Endothelial cell of umbilical vein (primary cell): ENCODE measurements around the gene CD276. TPM values are rescaled to one million over a fixed set of nuclear protein-coding genes. Genes with fewer than 3 reads are reported as not detected.

Experiments
- BruUV-seq: library from RNA; stranded (reverse); fragments of 400-500 nt; replicated peaks from 2 replicates; lab custom pipeline; 2021; lab: Mats Ljungman, UMichigan
- CTCF ChIA-PET: fragments of 300-600, 350-600 bp; sonication (Branson Sonifier 250); formaldehyde crosslinking; loops from one replicate; lab custom pipeline; 2021; ENCODE audit warnings: antibody characterized with exemption, inconsistent platforms; lab: Charles Lee
- POLR2A ChIA-PET: fragments of 300-600, 350-600 bp; sonication (Branson Sonifier 250); formaldehyde crosslinking; loops from one replicate; lab custom pipeline; 2021; ENCODE audit warnings: antibody characterized with exemption, inconsistent platforms; lab: Charles Lee
- DNase-seq: peaks from one replicate; pipeline ENCODE4 v3.0.0-alpha.2; 2011; ENCODE audit warnings: low read depth, low spot score
- FAIRE-seq: peaks from 2 replicates; lab custom pipeline; 2011; peaks lifted over from hg19 to GRCh38; lab: Jason Lieb, UNC
- H2AFZ ChIP-seq: 2 replicates; pipeline ENCODE4 v1.6.0; 2012; ENCODE audit warnings: low read depth, low read length, control low read depth, inconsistent platforms
- H3K27ac ChIP-seq: 2 replicates; pipeline ENCODE4 v1.5.1; 2011; ENCODE audit warnings: low read depth, mild to moderate bottlenecking, control low read depth, low read length, moderate library complexity; ENCODE audit not compliant: insufficient read depth
- H3K27me3 ChIP-seq, 2 experiments: 2 replicates each; pipeline versions ENCODE4 v1.6.0 to v1.6.1; 2011; ENCODE audit warnings: low read length in 2 of 2, mixed read lengths in 1 of 2; ENCODE audit not compliant: control insufficient read depth in 2 of 2, insufficient read depth in 2 of 2
- H3K36me3 ChIP-seq, 2 experiments: 2 replicates in 1 of 2; 3 replicates in 1 of 2; pipeline ENCODE4 v1.5.1; 2011; ENCODE audit warnings: low read length in 2 of 2, mild to moderate bottlenecking in 1 of 2, moderate library complexity in 1 of 2; ENCODE audit not compliant: control insufficient read depth in 2 of 2, insufficient read depth in 2 of 2; ENCODE audit errors: extremely low read depth in 1 of 2
- H3K4me1 ChIP-seq: 3 replicates; pipeline ENCODE4 v1.5.1; 2011; ENCODE audit warnings: mild to moderate bottlenecking, low read length; ENCODE audit not compliant: control insufficient read depth, insufficient read depth; ENCODE audit errors: extremely low read depth
- H3K4me2 ChIP-seq: 2 replicates; pipeline ENCODE4 v1.6.1; 2011; ENCODE audit warnings: low read length, control low read depth, mixed read lengths; ENCODE audit not compliant: insufficient read depth
- H3K4me3 ChIP-seq, 3 experiments: fragments of 200-600 bp in 1 of 3; sonication (generic), shearing (Covaris generic) in 1 of 3; replicated peaks in 1 of 3; 2 replicates each; pipeline ENCODE4 v1.5.1; 2011 to 2016; ENCODE audit warnings: control low read depth in 3 of 3, low read length in 3 of 3, mild to moderate bottlenecking in 2 of 3, inconsistent platforms in 1 of 3, low read depth in 1 of 3, moderate library complexity in 1 of 3; ENCODE audit not compliant: insufficient read depth in 1 of 3
- H3K79me2 ChIP-seq: 2 replicates; pipeline ENCODE4 v1.6.0; 2012; ENCODE audit warnings: low read length, inconsistent platforms; ENCODE audit not compliant: control insufficient read depth, insufficient read depth
- H3K9ac ChIP-seq: replicated peaks from 2 replicates; pipeline ENCODE3; 2011; ENCODE audit warnings: low read length, control low read depth; ENCODE audit not compliant: insufficient read depth; ENCODE audit errors: extremely low read depth
- H3K9me1 ChIP-seq: replicated peaks from 3 replicates; pipeline ENCODE4 v1.6.0; 2011; ENCODE audit warnings: mild to moderate bottlenecking, low read length; ENCODE audit not compliant: control insufficient read depth, insufficient read depth; ENCODE audit errors: extremely low read depth
- H3K9me3 ChIP-seq: replicated peaks from 2 replicates; pipeline ENCODE4 v1.5.1; 2012; ENCODE audit warnings: low read length, inconsistent platforms; ENCODE audit not compliant: control insufficient read depth, insufficient read depth
- H4K20me1 ChIP-seq: replicated peaks from 2 replicates; pipeline ENCODE3; 2011; ENCODE audit warnings: mild to moderate bottlenecking, low read length; ENCODE audit not compliant: control insufficient read depth, insufficient read depth; ENCODE audit errors: extremely low read depth
- EZH2 ChIP-seq: IDR thresholded peaks from 2 replicates; pipeline ENCODE4 v1.6.1; 2012; ENCODE audit warnings: borderline replicate concordance, low read depth, mild to moderate bottlenecking, moderate library complexity, low read length, inconsistent platforms; ENCODE audit not compliant: severe bottlenecking
- FOS ChIP-seq: IDR thresholded peaks from 2 replicates; pipeline ENCODE4 v1.6.1; 2011; ENCODE audit warnings: mild to moderate bottlenecking, low read length, moderate library complexity, borderline replicate concordance; ENCODE audit not compliant: insufficient read depth
- GATA2 ChIP-seq: IDR thresholded peaks from 2 replicates; pipeline ENCODE4 v1.7.0; 2011; ENCODE audit warnings: low read depth, mild to moderate bottlenecking, moderate library complexity, mixed read lengths, low read length; ENCODE audit not compliant: insufficient read length, insufficient read depth
- JUN ChIP-seq: IDR thresholded peaks from 2 replicates; pipeline ENCODE4 v1.6.1; 2011; ENCODE audit warnings: borderline replicate concordance, low read depth; ENCODE audit not compliant: insufficient read length, insufficient read depth
- MYC ChIP-seq: IDR thresholded peaks from one replicate; pipeline ENCODE4 v1.6.1; 2011; ENCODE audit warnings: mild to moderate bottlenecking, low read depth, low read length
- POLR2A ChIP-seq: IDR thresholded peaks from 2 replicates; pipeline ENCODE4 v1.6.1; 2012; ENCODE audit warnings: low read depth, mild to moderate bottlenecking, control low read depth, low read length
- POLR2AphosphoS5 ChIP-seq: IDR thresholded peaks from 2 replicates; pipeline ENCODE4 v1.6.1; 2012; ENCODE audit warnings: low read depth, mild to moderate bottlenecking, control low read depth, low read length, moderate library complexity; ENCODE audit not compliant: insufficient read depth
- dilution Hi-C: fragments of 300-500 bp; cut with MboI; formaldehyde crosslinking; loops from one replicate; pipeline ENCODE4 v1.15.0; 2019; ENCODE audit warnings: low sequenced_read_pairs; ENCODE audit not compliant: extremely low pct_ligation_motif_present
- intact Hi-C: fragments of 100-400 bp; cut with micrococcal nuclease; formaldehyde crosslinking; loops from one replicate; pipeline ENCODE4 v1.10.0; 2022
- polyA plus RNA-seq, 4 experiments: library from polyadenylated mRNA; depleted of rRNA in 3 of 4; stranded (reverse) in 3 of 4; unstranded in 1 of 4; fragments of >200 nt; gene quantifications; 2 replicates each; pipeline versions ENCODE4 v1.2.1 to v1.2.3, GENCODE V29; 2011 to 2012; ENCODE audit warnings: missing spikeins in 1 of 4
- total RNA-seq: library from RNA; stranded (reverse); gene quantifications from 2 replicates; pipeline ENCODE4 v1.2.3, GENCODE V29; 2021
- TF ChIP-seq, protein P1 (sequence below), 2 donors: IDR thresholded peaks; 1 replicate in 1 of 2; 2 replicates in 1 of 2; pipeline ENCODE4 v1.5.1; 2011; ENCODE audit warnings: low read length in 2 of 2, mild to moderate bottlenecking in 2 of 2, moderate library complexity in 2 of 2, control low read depth in 1 of 2, inconsistent platforms in 1 of 2, low read depth in 1 of 2; ENCODE audit not compliant: insufficient read depth in 1 of 2; ENCODE audit errors: extremely low read depth in 1 of 2

The CD276 gene
- total and polyA plus RNA-seq, 2 donors (not counting 3 experiments of a cell fraction or from before 2014, with no cell fraction given) = 73.6 to 85.7 TPM

DNA sequence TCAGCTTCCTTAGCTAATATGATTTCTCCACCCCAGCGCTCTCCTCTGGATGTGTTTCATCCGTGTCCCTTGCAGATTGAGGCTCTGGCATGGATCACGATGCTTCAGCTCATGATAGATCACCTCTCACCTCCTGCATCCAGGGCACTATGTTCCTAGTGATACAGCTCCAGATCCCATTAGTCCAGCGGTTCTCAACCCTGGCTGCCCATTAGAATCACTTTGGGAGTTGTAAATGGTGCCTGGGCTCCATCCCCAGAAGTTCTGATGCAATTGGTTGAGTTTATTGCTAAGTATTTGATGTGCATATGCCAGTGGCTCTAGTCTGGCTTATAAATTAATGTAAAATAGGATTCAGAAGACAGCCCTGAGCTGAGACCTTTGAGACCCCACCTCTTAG lies 34.5 kb downstream of the CD276 start:
- FAIRE-seq = no peak
- BruUV-seq = no TSS peak
- POLR2A ChIA-PET = no interaction called here

DNA sequence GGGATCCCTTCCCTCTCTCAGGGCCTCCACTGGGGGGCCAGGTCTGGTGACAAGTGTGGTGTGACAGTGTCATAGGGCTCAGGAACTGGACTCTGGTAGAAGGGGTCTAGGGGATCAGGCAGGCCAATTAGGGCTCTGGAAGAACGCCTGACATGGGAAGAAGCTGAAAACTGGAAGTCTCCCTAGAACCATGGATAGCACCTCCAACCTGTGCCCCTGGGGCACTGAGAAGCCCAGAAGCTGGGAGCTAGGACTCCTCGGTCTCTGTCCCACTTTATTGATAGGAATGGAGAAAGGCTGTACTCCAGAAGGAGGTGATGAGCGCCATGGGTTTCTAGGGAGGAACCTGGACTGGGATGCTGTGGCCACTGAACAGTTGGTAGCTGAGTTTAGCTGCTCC lies 38.2 kb downstream of the CD276 start:
- no peak overlapping the region for H3K4me3 ChIP-seq
- no peaks in the 10 kb centered on the region for H3K9me3 ChIP-seq
- ChIA-PET POLR2A (no interaction called here), CTCF (interaction anchor here (1.7 to 1.9 kb wide), 2 partner anchors 18 to 86 kb away, joined by 6 read pairs; no protein-coding TSS in a partner anchor)
- H3K27ac ChIP-seq = no peak overlapping the region
- H3K4me2 ChIP-seq = no peak overlapping the region
- H4K20me1 ChIP-seq = no peaks in the 10 kb centered on the region
- no peaks in the 10 kb centered on the region for H3K4me1 ChIP-seq
- dilution Hi-C loops = no loop called here
- no peaks in the 10 kb centered on the region for H3K79me2 ChIP-seq
- H3K27me3 ChIP-seq = peaks cover 0 to 2% of the 10 kb centered on the region in 2 experiments
- no peaks in the 10 kb centered on the region for H3K9me1 ChIP-seq
- TF ChIP-seq POLR2AphosphoS5 (no peak), MYC (no peak), JUN (no peak), EZH2 (no peak), POLR2A (no peak), FOS (no peak)
- TF ChIP-seq, protein P1, sequence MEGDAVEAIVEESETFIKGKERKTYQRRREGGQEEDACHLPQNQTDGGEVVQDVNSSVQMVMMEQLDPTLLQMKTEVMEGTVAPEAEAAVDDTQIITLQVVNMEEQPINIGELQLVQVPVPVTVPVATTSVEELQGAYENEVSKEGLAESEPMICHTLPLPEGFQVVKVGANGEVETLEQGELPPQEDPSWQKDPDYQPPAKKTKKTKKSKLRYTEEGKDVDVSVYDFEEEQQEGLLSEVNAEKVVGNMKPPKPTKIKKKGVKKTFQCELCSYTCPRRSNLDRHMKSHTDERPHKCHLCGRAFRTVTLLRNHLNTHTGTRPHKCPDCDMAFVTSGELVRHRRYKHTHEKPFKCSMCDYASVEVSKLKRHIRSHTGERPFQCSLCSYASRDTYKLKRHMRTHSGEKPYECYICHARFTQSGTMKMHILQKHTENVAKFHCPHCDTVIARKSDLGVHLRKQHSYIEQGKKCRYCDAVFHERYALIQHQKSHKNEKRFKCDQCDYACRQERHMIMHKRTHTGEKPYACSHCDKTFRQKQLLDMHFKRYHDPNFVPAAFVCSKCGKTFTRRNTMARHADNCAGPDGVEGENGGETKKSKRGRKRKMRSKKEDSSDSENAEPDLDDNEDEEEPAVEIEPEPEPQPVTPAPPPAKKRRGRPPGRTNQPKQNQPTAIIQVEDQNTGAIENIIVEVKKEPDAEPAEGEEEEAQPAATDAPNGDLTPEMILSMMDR (IDR thresholded peaks at IDR 0.05; ENCODE audit: extremely low read depth in 1 of 2, insufficient read depth in 1 of 2, low read depth in 1 of 2, low read length in 2 of 2) = no peak
- H2AFZ ChIP-seq = no peak overlapping the region
- intact Hi-C loops = no loop called here
- H3K36me3 ChIP-seq = no peaks in the 10 kb centered on the region
- FAIRE-seq (no peak), DNase-seq (no peak)
- no TSS peak for BruUV-seq
- no peak overlapping the region for H3K9ac ChIP-seq

More for the DNA sequence above, 34.5 kb downstream of the CD276 start:
- Histone ChIP-seq H3K9me1 (no peaks in the 10 kb centered on the region), H2AFZ (no peak overlapping the region), H3K4me2 (no peak overlapping the region), H3K4me3 (no peak overlapping the region), H3K9ac (no peak overlapping the region), H3K4me1 (no peaks in the 10 kb centered on the region), H3K27ac (no peak overlapping the region), H3K36me3 (peaks cover 0 to 2% of the 10 kb centered on the region in 2 experiments), H3K27me3 (peaks cover 0 to 2% of the 10 kb centered on the region in 2 experiments), H3K79me2 (no peaks in the 10 kb centered on the region), H3K9me3 (no peaks in the 10 kb centered on the region), H4K20me1 (no peaks in the 10 kb centered on the region)
- TF ChIP-seq EZH2 = no peak
- TF ChIP-seq MYC = no peak
- no peak for TF ChIP-seq GATA2
- DNase-seq = no peak
- dilution Hi-C loops = no loop called here
- CTCF ChIA-PET = interaction anchor here (1.0 to 1.8 kb wide), 3 partner anchors 14 to 18 kb away, joined by 3 to 7 read pairs (median 4); no protein-coding TSS in a partner anchor
- intact Hi-C loops = no loop called here
